H9 (cell line): Measurements from ENCODE around the gene CHL1. TPM values are rescaled to one million over a fixed set of nuclear protein-coding genes. Genes with fewer than 3 reads are reported as not detected.

Experiments
- DNase-seq: peaks from one replicate; pipeline ENCODE4 v3.0.0-alpha.2; 2017
- H2AFZ ChIP-seq: one replicate; pipeline ENCODE4 v1.6.1; 2013; ENCODE audit warnings: mild to moderate bottlenecking, low read length, control low read depth, moderate library complexity
- H2AK5ac ChIP-seq: 2 replicates; pipeline ENCODE4 v1.6.1; 2013; ENCODE audit warnings: low read length, control low read depth, mixed read lengths; ENCODE audit not compliant: insufficient read length
- H2BK120ac ChIP-seq: one replicate; pipeline ENCODE4 v1.6.1; 2013; ENCODE audit warnings: low read depth, mild to moderate bottlenecking, low read length, control low read depth, inconsistent platforms; ENCODE audit not compliant: poor library complexity, severe bottlenecking
- H2BK12ac ChIP-seq: 2 replicates; pipeline ENCODE4 v1.6.1; 2013; ENCODE audit warnings: low read length, control low read depth, mixed read lengths, low read depth; ENCODE audit not compliant: insufficient read length
- H2BK15ac ChIP-seq: 2 replicates; pipeline ENCODE4 v1.6.1; 2013; ENCODE audit warnings: low read depth, low read length, control low read depth
- H2BK20ac ChIP-seq: one replicate; pipeline ENCODE4 v1.6.1; 2013; ENCODE audit warnings: low read depth, mild to moderate bottlenecking, low read length, control low read depth, inconsistent platforms; ENCODE audit not compliant: poor library complexity, severe bottlenecking
- H2BK5ac ChIP-seq: 2 replicates; pipeline ENCODE4 v1.6.1; 2013; ENCODE audit warnings: low read length, control low read depth, mixed read lengths; ENCODE audit not compliant: insufficient read length
- H3K14ac ChIP-seq: 2 replicates; pipeline ENCODE4 v1.6.1; 2013; ENCODE audit warnings: low read length, control low read depth; ENCODE audit not compliant: insufficient read depth
- H3K18ac ChIP-seq: 2 replicates; pipeline ENCODE4 v1.6.1; 2013; ENCODE audit warnings: low read depth, mild to moderate bottlenecking, mixed read lengths, low read length, control low read depth; ENCODE audit not compliant: insufficient read length
- H3K23ac ChIP-seq: 2 replicates; pipeline ENCODE4 v1.6.1; 2013; ENCODE audit warnings: low read length, control low read depth, mixed read lengths, low read depth; ENCODE audit not compliant: insufficient read length
- H3K23me2 ChIP-seq: 2 replicates; pipeline ENCODE4 v1.6.1; 2013; ENCODE audit warnings: low read depth, mild to moderate bottlenecking, mixed read lengths, low read length, control low read depth; ENCODE audit not compliant: insufficient read length, poor library complexity, severe bottlenecking
- H3K27ac ChIP-seq: 2 replicates; pipeline ENCODE4 v1.5.1; 2013; ENCODE audit warnings: low read length, control low read depth, mixed read lengths, low read depth; ENCODE audit not compliant: insufficient read length
- H3K27me3 ChIP-seq: 2 replicates; pipeline ENCODE4 v1.6.1; 2013; ENCODE audit warnings: low read length, control low read depth, inconsistent platforms; ENCODE audit not compliant: insufficient read depth
- H3K4ac ChIP-seq: 2 replicates; pipeline ENCODE4 v1.6.1; 2013; ENCODE audit warnings: low read depth, mild to moderate bottlenecking, control low read depth, inconsistent platforms, low read length, moderate library complexity
- H3K4me1 ChIP-seq: 2 replicates; pipeline ENCODE4 v1.6.1; 2013; ENCODE audit warnings: low read length, control low read depth, inconsistent platforms; ENCODE audit not compliant: insufficient read depth
- H3K4me2 ChIP-seq: 2 replicates; pipeline ENCODE4 v1.6.1; 2013; ENCODE audit warnings: low read length, control low read depth, mixed read lengths; ENCODE audit not compliant: insufficient read length, insufficient read depth
- H3K56ac ChIP-seq: 2 replicates; pipeline ENCODE4 v1.6.1; 2013; ENCODE audit warnings: low read depth, mild to moderate bottlenecking, mixed read lengths, low read length, control low read depth; ENCODE audit not compliant: insufficient read length
- H3K79me1 ChIP-seq: 2 replicates; pipeline ENCODE4 v1.6.1; 2013; ENCODE audit warnings: low read depth, mild to moderate bottlenecking, moderate library complexity, low read length, control low read depth, inconsistent platforms; ENCODE audit not compliant: insufficient read depth, poor library complexity, severe bottlenecking
- H3K79me2 ChIP-seq: 2 replicates; pipeline ENCODE4 v1.6.1; 2013; ENCODE audit warnings: low read length, control low read depth, inconsistent platforms; ENCODE audit not compliant: insufficient read depth
- H3K9ac ChIP-seq: 2 replicates; pipeline ENCODE4 v1.6.1; 2013; ENCODE audit warnings: low read length, control low read depth, mixed read lengths; ENCODE audit not compliant: insufficient read length; ENCODE audit errors: extremely low read depth
- H3K9me3 ChIP-seq: one replicate; pipeline ENCODE4 v1.6.1; 2013; ENCODE audit warnings: low read depth, low read length, inconsistent platforms; ENCODE audit not compliant: control insufficient read depth
- H3T11ph ChIP-seq: one replicate; pipeline ENCODE4 v1.6.1; 2013; ENCODE audit warnings: mild to moderate bottlenecking, low read length, control low read depth, inconsistent platforms
- H4K20me1 ChIP-seq: one replicate; pipeline ENCODE4 v1.6.1; 2013; ENCODE audit not compliant: control insufficient read depth, insufficient read length, insufficient read depth
- H4K5ac ChIP-seq: 2 replicates; pipeline ENCODE4 v1.6.1; 2013; ENCODE audit warnings: low read depth, mild to moderate bottlenecking, mixed read lengths, low read length, control low read depth; ENCODE audit not compliant: insufficient read length
- H4K8ac ChIP-seq: replicated peaks from 2 replicates; pipeline ENCODE4 v1.6.1; 2013; ENCODE audit warnings: low read length, control low read depth, mixed read lengths, low read depth; ENCODE audit not compliant: insufficient read length
- H4K91ac ChIP-seq: 2 replicates; pipeline ENCODE4 v1.6.1; 2013; ENCODE audit warnings: low read depth, mild to moderate bottlenecking, moderate library complexity, mixed read lengths, low read length, control low read depth; ENCODE audit not compliant: insufficient read length
- H3K27ac Mint-ChIP-seq, 3 experiments: 2 replicates in 2 of 3; 3 replicates in 1 of 3; pipeline ENCODE4 v1.8.0; 2020 to 2021; ENCODE audit warnings: mixed read lengths in 3 of 3, mild to moderate bottlenecking in 1 of 3, moderate library complexity in 1 of 3
- H3K27me3 Mint-ChIP-seq: 2 replicates; pipeline ENCODE4 v1.8.0; 2021; ENCODE audit warnings: low read depth, mild to moderate bottlenecking, moderate library complexity, mixed read lengths
- H3K36me3 Mint-ChIP-seq, 3 experiments: 2 replicates in 2 of 3; 3 replicates in 1 of 3; pipeline ENCODE4 v1.8.0; 2020 to 2021; ENCODE audit warnings: low read depth in 3 of 3, mixed read lengths in 3 of 3; ENCODE audit not compliant: insufficient read depth in 1 of 3
- H3K4me1 Mint-ChIP-seq, 2 experiments: 2 replicates each; pipeline ENCODE4 v1.8.0; 2020; ENCODE audit warnings: mixed read lengths in 2 of 2
- H3K4me3 Mint-ChIP-seq, 2 experiments: 2 replicates in 1 of 2; 3 replicates in 1 of 2; pipeline ENCODE4 v1.8.0; 2020 to 2021; ENCODE audit warnings: mild to moderate bottlenecking in 2 of 2, mixed read lengths in 2 of 2, moderate library complexity in 1 of 2
- H3K9me3 Mint-ChIP-seq, 2 experiments: 2 replicates in 1 of 2; 3 replicates in 1 of 2; pipeline ENCODE4 v1.8.0; 2020; ENCODE audit warnings: mild to moderate bottlenecking in 2 of 2, mixed read lengths in 2 of 2, moderate library complexity in 1 of 2
- CTCF ChIP-seq: fragments of 200-600 bp; sonication (generic); conservative IDR thresholded peaks from 3 replicates; pipeline ENCODE4 v1.8.0; 2021; ENCODE audit warnings: antibody characterized with exemption, mild to moderate bottlenecking
- whole genome bisulfite sequencing: extraction: QIAGEN DNeasy Blood & Tissue Kit; methylation state at CpG from one replicate; pipeline ENCODE4 v1.1.7; 2013; ENCODE audit warnings: missing lambda C conversion rate, low lambda C conversion rate, mixed read lengths; ENCODE audit not compliant: insufficient read length; ENCODE audit errors: extremely low coverage; 5-methylcytosine and 5-hydroxymethylcytosine counted together
- total RNA-seq: library from RNA; stranded (reverse); gene quantifications from 2 replicates; pipeline ENCODE4 v1.2.1, GENCODE V29; 2021

The CHL1 gene
- total RNA-seq, 1 experiment from 2014 or later: not detected

DNA sequence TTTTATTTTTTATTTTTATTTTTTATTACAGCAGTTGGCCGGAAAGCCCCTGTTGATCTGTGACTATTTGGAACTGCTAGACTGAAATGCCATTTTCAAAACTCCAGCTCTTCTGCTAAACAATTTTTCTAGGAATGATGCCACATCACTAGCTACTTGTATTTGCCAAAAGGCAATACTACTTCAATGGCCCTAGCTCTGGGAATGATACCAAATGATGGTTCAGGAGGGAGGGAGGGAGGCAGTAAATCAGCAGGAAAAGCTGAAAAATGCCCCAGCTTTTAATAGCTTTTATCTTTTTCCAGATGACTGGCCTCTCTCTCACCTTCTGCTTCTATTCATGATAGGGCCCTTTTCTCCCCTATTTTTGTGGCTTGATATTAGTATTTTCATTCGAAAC lies 2.6 kb upstream of the CHL1 start:
- H4K8ac ChIP-seq: no peak overlapping the region
- no peaks in the 10 kb centered on the region for H3K9me3 Mint-ChIP-seq
- WGBS: no CpG with 5 or more reads among the region's 2 CpGs

More for the DNA sequence above, 2.6 kb upstream of the CHL1 start:
- H3K27ac Mint-ChIP-seq: no peak overlapping the region
- Histone ChIP-seq H3K4me2 (no peak overlapping the region), H3K56ac (no peak overlapping the region), H3K23ac (no peak overlapping the region), H3K9me3 (no peaks in the 10 kb centered on the region), H3K27me3 (peaks cover 6% of the 10 kb centered on the region; the same call in 1 of the 2 replicates), H3K79me2 (no peaks in the 10 kb centered on the region), H3K9ac (no peak overlapping the region), H3K79me1 (no peaks in the 10 kb centered on the region), H3K23me2 (peaks cover 16% of the 10 kb centered on the region), H2AFZ (no peak overlapping the region), H2BK12ac (no peak overlapping the region), H2BK5ac (no peak overlapping the region), H3K4ac (no peak overlapping the region), H3T11ph (no peak overlapping the region), H3K27ac (no peak overlapping the region), H3K14ac (no peak overlapping the region), H3K4me1 (no peaks in the 10 kb centered on the region), H2AK5ac (no peak overlapping the region), H2BK15ac (no peak overlapping the region), H3K18ac (no peak overlapping the region), H2BK20ac (no peak overlapping the region), H4K91ac (no peak overlapping the region), H2BK120ac (no peak overlapping the region), H4K20me1 (no peaks in the 10 kb centered on the region), H4K5ac (no peak overlapping the region)
- DNase-seq: no peak
- H3K36me3 Mint-ChIP-seq: no peaks in the 10 kb centered on the region; a peak in 1 of 7 replicates
- peaks cover 58% of the 10 kb centered on the region for H3K27me3 Mint-ChIP-seq
- no peak for TF ChIP-seq CTCF
- H3K4me1 Mint-ChIP-seq: peaks cover 0 to 5% of the 10 kb centered on the region in 2 experiments; a peak in 2 of 4 replicates
- H3K4me3 Mint-ChIP-seq: no peak overlapping the region
